GM12801 (cell line): ENCODE results near the gene BRWD1.

ENCODE experiments used
- CTCF ChIP-seq: IDR thresholded peaks from one replicate; pipeline ENCODE4 v1.5.1; 2011; ENCODE audit warnings: control low read depth; ENCODE audit not compliant: insufficient read length; ENCODE audit errors: extremely low read depth

BRWD1 gene

GRCh38 chr21:39317134-39318090, 4.0 kb upstream of the BRWD1 start:
- TF ChIP-seq CTCF, result no peak

GRCh38 chr21:39316729-39317128, 3.3 kb upstream of the BRWD1 start:
- TF ChIP-seq CTCF, result no peak

- TF ChIP-seq CTCF, result no peak
Measured at GRCh38 chr21:39315603-39316445, 2.4 kb upstream of the BRWD1 start.

GRCh38 chr21:39314143-39315027, 953 bp upstream of the BRWD1 start:
- no peak for TF ChIP-seq CTCF

GRCh38 chr21:39313042-39313570, 326 bp downstream of the BRWD1 start:
- no peak for TF ChIP-seq CTCF

- TF ChIP-seq CTCF, result no peak
Measured at GRCh38 chr21:39312112-39313041, 1.1 kb downstream of the BRWD1 start.
